WTC11 (cell line): ENCODE results near the gene EMC10. TPM values are rescaled to one million over a fixed set of nuclear protein-coding genes. Genes with fewer than 3 reads are reported as not detected.

Experiments
- ATAC-seq: fragments of 200-7000 bp; cut with Tn5 transposase; 2 replicates; pipeline ENCODE4 v1.10.0; 2021; ENCODE audit warnings: mild to moderate bottlenecking, moderate library complexity
- CTCF ChIA-PET: fragments of 300-600 bp; sonication (Branson Sonifier 250); formaldehyde crosslinking; loops from one replicate; lab custom pipeline; 2021; ENCODE audit warnings: antibody characterized with exemption; lab: Charles Lee
- POLR2A ChIA-PET: fragments of 350-600 bp; sonication (Branson Sonifier 250); formaldehyde crosslinking; loops from one replicate; lab custom pipeline; 2021; ENCODE audit warnings: antibody characterized with exemption; lab: Charles Lee
- DNase-seq: peaks from one replicate; pipeline ENCODE4 v3.0.0; 2021; ENCODE audit warnings: low spot score
- H3K27ac Mint-ChIP-seq: 2 replicates; pipeline ENCODE4 v1.8.0; 2021; ENCODE audit warnings: mixed read lengths
- H3K27me3 Mint-ChIP-seq: 2 replicates; pipeline ENCODE4 v1.8.0; 2021; ENCODE audit warnings: low read depth, mild to moderate bottlenecking, moderate library complexity, mixed read lengths
- H3K36me3 Mint-ChIP-seq: 2 replicates; pipeline ENCODE4 v1.8.0; 2021; ENCODE audit warnings: mixed read lengths
- H3K4me1 Mint-ChIP-seq: 2 replicates; pipeline ENCODE4 v1.8.0; 2022; ENCODE audit warnings: mixed read lengths
- H3K4me3 Mint-ChIP-seq: 2 replicates; pipeline ENCODE4 v1.8.0; 2021; ENCODE audit warnings: mild to moderate bottlenecking, moderate library complexity, mixed read lengths
- H3K9me3 Mint-ChIP-seq: 2 replicates; pipeline ENCODE4 v1.8.0; 2021; ENCODE audit warnings: mixed read lengths
- ARID4B ChIP-seq: sonication (generic); formaldehyde crosslinking; IDR thresholded peaks from 2 replicates; pipeline ENCODE4 v1.8.0; 2023; ENCODE audit warnings: missing genetic modification reagents, mild to moderate bottlenecking, borderline replicate concordance
- ATF3 ChIP-seq: sonication (generic); formaldehyde crosslinking; conservative IDR thresholded peaks from 2 replicates; pipeline ENCODE4 v1.8.1; 2022; ENCODE audit warnings: mild to moderate bottlenecking, missing genetic modification reagents
- CREM ChIP-seq: sonication (generic); formaldehyde crosslinking; IDR thresholded peaks from 2 replicates; pipeline ENCODE4 v1.8.1; 2022; ENCODE audit warnings: mild to moderate bottlenecking, missing genetic modification reagents, moderate library complexity
- ELF4 ChIP-seq: sonication (generic); formaldehyde crosslinking; IDR thresholded peaks from 2 replicates; pipeline ENCODE4 v1.8.1; 2022; ENCODE audit warnings: low read depth, mild to moderate bottlenecking, moderate library complexity, missing genetic modification reagents
- ETV6 ChIP-seq: sonication (generic); formaldehyde crosslinking; IDR thresholded peaks from 2 replicates; pipeline ENCODE4 v1.8.1; 2022; ENCODE audit warnings: mild to moderate bottlenecking, missing genetic modification reagents
- FOXP4 ChIP-seq: sonication (generic); formaldehyde crosslinking; IDR thresholded peaks from 2 replicates; pipeline ENCODE4 v1.8.0; 2022; ENCODE audit warnings: mild to moderate bottlenecking, missing genetic modification reagents
- JUN ChIP-seq: sonication (generic); formaldehyde crosslinking; IDR thresholded peaks from 2 replicates; pipeline ENCODE4 v1.8.0; 2023; ENCODE audit warnings: mild to moderate bottlenecking, missing genetic modification reagents
- MXD4 ChIP-seq: fragments of 250-450 bp; sonication (Bioruptor Pico); IDR thresholded peaks from 2 replicates; pipeline ENCODE4 v1.8.0; 2021; ENCODE audit warnings: mild to moderate bottlenecking, moderate library complexity, borderline replicate concordance
- NR1H2 ChIP-seq: sonication (generic); formaldehyde crosslinking; IDR thresholded peaks from 2 replicates; pipeline ENCODE4 v1.9.0; 2021; ENCODE audit warnings: mild to moderate bottlenecking, moderate library complexity, missing genetic modification reagents
- PRDM15 ChIP-seq: sonication (generic); formaldehyde crosslinking; IDR thresholded peaks from 2 replicates; pipeline ENCODE4 v1.8.0; 2022; ENCODE audit warnings: missing genetic modification reagents
- PRRX2 ChIP-seq: fragments of 250-450 bp; sonication (Bioruptor Pico); IDR thresholded peaks from 2 replicates; pipeline ENCODE4 v1.8.0; 2021; ENCODE audit warnings: mild to moderate bottlenecking
- SMAD4 ChIP-seq: sonication (generic); formaldehyde crosslinking; IDR thresholded peaks from 2 replicates; pipeline ENCODE4 v1.8.0; 2022; ENCODE audit warnings: mild to moderate bottlenecking, missing genetic modification reagents
- SOX15 ChIP-seq: fragments of 250-450 bp; sonication (Bioruptor Pico); IDR thresholded peaks from 2 replicates; pipeline ENCODE4 v1.9.0; 2021; ENCODE audit warnings: mild to moderate bottlenecking
- TEAD1 ChIP-seq: sonication (generic); formaldehyde crosslinking; IDR thresholded peaks from 2 replicates; pipeline ENCODE4 v1.8.0; 2022; ENCODE audit warnings: mild to moderate bottlenecking, missing genetic modification reagents
- TEAD4 ChIP-seq: sonication (generic); formaldehyde crosslinking; IDR thresholded peaks from 2 replicates; pipeline ENCODE4 v1.8.0; 2022; ENCODE audit warnings: mild to moderate bottlenecking, missing genetic modification reagents
- ZNF263 ChIP-seq: sonication (generic); formaldehyde crosslinking; IDR thresholded peaks from 2 replicates; pipeline ENCODE4 v1.8.1; 2022; ENCODE audit warnings: low read depth, mild to moderate bottlenecking, moderate library complexity, missing genetic modification reagents
- ZNF425 ChIP-seq: fragments of 250-450 bp; sonication (Bioruptor Pico); conservative IDR thresholded peaks from 2 replicates; pipeline ENCODE4 v1.9.0; 2021; ENCODE audit warnings: mild to moderate bottlenecking
- total RNA-seq: library from RNA; stranded (reverse); gene quantifications from 3 replicates; pipeline ENCODE4 v1.2.3, GENCODE V29; 2021
- TF ChIP-seq, protein P1 (sequence below): sonication (generic); formaldehyde crosslinking; IDR thresholded peaks from 2 replicates; pipeline ENCODE4 v1.8.1; 2023; ENCODE audit warnings: mild to moderate bottlenecking, missing genetic modification reagents
- TF ChIP-seq, protein P2 (sequence below): sonication (generic); formaldehyde crosslinking; IDR thresholded peaks from 2 replicates; pipeline ENCODE4 v1.8.1; 2023; ENCODE audit warnings: mild to moderate bottlenecking, missing genetic modification reagents
- TF ChIP-seq, protein P3 (sequence below): fragments of 200-600 bp; IDR thresholded peaks from 2 replicates; pipeline ENCODE4 v1.8.0; 2022; ENCODE audit warnings: antibody characterized with exemption

Gene EMC10
- total RNA-seq, 1 experiment from 2014 or later, result 114 TPM

DNA sequence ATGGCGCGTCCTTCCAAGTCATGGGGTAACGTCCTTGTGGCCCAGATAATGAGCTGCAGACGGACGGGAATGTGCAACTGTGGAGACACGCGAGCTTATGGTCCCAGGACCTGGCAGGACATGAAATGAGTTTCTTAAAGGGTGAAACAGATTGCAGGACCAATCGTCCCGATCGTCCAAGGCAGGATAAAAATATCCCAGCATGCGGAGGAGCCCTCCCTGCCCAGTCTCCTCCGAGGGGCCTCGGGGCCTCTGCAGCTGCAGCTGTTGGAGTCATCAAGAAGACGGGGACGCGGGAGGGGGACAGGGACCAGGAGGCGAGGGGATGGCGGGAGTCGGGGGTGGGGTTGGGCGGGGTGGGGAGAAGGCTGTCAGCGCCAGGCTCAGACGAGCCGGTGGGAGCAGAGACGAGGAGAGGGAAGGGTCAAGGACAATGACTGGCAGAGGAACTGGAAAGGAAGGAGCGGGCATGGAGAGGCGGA lies 14.7 kb downstream of the EMC10 start:
- Mint-ChIP-seq H3K36me3 (peaks cover 16% of the 10 kb centered on the region), H3K27me3 (peaks cover 98% of the 10 kb centered on the region), H3K4me3 (no peak overlapping the region), H3K4me1 (peaks cover 40% of the 10 kb centered on the region), H3K27ac (no peak overlapping the region), H3K9me3 (peaks cover 16% of the 10 kb centered on the region)
- ChIA-PET CTCF (interaction anchor here (0.6 kb wide), 1 partner anchor 134 kb away, joined by 3 read pairs; no protein-coding TSS in a partner anchor), POLR2A (no interaction called here)
- ATAC-seq (no peak), DNase-seq (no peak)
- TF ChIP-seq ZNF425 (no peak), ELF4 (CRISPR knock-in tag) (no peak), MXD4 (CRISPR knock-in tag) (no peak), PRDM15 (no peak), TEAD4 (CRISPR knock-in tag) (no peak), NR1H2 (no peak), JUN (CRISPR knock-in tag) (no peak), SMAD4 (no peak), FOXP4 (CRISPR knock-in tag) (no peak), PRRX2 (CRISPR knock-in tag) (no peak), ZNF263 (CRISPR knock-in tag) (no peak), TEAD1 (CRISPR knock-in tag) (no peak), ETV6 (CRISPR knock-in tag) (no peak), CREM (CRISPR knock-in tag) (no peak), ARID4B (CRISPR knock-in tag) (no peak), ATF3 (CRISPR knock-in tag) (no peak), SOX15 (CRISPR knock-in tag) (no peak)
- TF ChIP-seq, protein P1, sequence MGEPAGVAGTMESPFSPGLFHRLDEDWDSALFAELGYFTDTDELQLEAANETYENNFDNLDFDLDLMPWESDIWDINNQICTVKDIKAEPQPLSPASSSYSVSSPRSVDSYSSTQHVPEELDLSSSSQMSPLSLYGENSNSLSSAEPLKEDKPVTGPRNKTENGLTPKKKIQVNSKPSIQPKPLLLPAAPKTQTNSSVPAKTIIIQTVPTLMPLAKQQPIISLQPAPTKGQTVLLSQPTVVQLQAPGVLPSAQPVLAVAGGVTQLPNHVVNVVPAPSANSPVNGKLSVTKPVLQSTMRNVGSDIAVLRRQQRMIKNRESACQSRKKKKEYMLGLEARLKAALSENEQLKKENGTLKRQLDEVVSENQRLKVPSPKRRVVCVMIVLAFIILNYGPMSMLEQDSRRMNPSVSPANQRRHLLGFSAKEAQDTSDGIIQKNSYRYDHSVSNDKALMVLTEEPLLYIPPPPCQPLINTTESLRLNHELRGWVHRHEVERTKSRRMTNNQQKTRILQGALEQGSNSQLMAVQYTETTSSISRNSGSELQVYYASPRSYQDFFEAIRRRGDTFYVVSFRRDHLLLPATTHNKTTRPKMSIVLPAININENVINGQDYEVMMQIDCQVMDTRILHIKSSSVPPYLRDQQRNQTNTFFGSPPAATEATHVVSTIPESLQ, result no peak
- TF ChIP-seq, protein P2, sequence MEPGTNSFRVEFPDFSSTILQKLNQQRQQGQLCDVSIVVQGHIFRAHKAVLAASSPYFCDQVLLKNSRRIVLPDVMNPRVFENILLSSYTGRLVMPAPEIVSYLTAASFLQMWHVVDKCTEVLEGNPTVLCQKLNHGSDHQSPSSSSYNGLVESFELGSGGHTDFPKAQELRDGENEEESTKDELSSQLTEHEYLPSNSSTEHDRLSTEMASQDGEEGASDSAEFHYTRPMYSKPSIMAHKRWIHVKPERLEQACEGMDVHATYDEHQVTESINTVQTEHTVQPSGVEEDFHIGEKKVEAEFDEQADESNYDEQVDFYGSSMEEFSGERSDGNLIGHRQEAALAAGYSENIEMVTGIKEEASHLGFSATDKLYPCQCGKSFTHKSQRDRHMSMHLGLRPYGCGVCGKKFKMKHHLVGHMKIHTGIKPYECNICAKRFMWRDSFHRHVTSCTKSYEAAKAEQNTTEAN (CRISPR knock-in tag), result no peak
- TF ChIP-seq, protein P3, sequence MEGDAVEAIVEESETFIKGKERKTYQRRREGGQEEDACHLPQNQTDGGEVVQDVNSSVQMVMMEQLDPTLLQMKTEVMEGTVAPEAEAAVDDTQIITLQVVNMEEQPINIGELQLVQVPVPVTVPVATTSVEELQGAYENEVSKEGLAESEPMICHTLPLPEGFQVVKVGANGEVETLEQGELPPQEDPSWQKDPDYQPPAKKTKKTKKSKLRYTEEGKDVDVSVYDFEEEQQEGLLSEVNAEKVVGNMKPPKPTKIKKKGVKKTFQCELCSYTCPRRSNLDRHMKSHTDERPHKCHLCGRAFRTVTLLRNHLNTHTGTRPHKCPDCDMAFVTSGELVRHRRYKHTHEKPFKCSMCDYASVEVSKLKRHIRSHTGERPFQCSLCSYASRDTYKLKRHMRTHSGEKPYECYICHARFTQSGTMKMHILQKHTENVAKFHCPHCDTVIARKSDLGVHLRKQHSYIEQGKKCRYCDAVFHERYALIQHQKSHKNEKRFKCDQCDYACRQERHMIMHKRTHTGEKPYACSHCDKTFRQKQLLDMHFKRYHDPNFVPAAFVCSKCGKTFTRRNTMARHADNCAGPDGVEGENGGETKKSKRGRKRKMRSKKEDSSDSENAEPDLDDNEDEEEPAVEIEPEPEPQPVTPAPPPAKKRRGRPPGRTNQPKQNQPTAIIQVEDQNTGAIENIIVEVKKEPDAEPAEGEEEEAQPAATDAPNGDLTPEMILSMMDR, result no peak
